ENCODE results near the gene MVB12B.

- TF ChIP-seq CTCF (IDR thresholded peaks at IDR 0.05) (no peak), EP300 (IDR thresholded peaks at IDR 0.05) (no peak)
Measured at GRCh38 chr9:126515873-126516505, 189.4 kb downstream of the MVB12B start.
